ENCODE measurements around the gene PRKCE. TPM values are rescaled to one million over a fixed set of nuclear protein-coding genes. Genes with fewer than 3 reads are reported as not detected.
"Not testable (repeated sequence)": the region's sequence is repeated elsewhere in the genome, so short reads cannot be mapped to it uniquely, and the experiment has no call there.

PRKCE gene
- total RNA-seq, 4 donors from 2014 or later: 5.9 to 21.2 (median 18.5) TPM

DNA sequence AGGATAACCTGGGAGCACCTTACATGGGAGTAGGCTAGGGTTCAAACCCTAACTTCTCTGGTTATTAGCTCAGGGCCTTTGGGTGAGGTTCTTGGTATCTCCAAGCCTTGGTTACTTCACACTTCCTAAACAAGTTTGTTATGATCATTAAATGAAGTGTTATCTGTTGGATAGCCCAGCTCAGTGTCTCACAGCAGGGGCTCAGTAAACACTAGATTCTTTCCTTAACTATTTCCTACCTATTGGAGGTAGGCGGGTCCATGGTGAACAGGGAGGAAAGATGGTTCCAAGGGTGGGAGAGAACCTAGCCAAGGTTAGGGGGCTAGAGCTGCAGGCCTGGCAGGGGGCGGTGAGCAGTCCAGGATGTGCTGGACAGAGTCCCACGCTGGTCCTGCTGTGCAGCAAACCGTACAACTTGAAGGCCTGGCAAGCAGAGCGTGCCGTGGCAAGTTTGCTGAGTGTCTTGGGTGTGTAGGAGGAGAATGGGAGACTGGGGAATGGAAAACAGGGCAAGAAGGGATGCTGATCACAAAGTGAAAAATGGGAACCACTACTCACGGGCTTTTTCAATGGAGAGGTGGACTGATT lies 259.1 kb downstream of the PRKCE start:
- Histone ChIP-seq H3K27ac (no peak overlapping the region), H3K27me3 (no peaks in the 10 kb centered on the region), H3K4me3 (no peak overlapping the region), H3K36me3 (no peaks in the 10 kb centered on the region), H3K9me3 (no peaks in the 10 kb centered on the region), H3K4me1 (peaks cover 0 to 12% (median 0%) of the 10 kb centered on the region in 3 donors)
- TF ChIP-seq CTCF (IDR thresholded peaks at IDR 0.05) (no peak), POLR2AphosphoS5 (IDR thresholded peaks at IDR 0.05) (no peak), POLR2A (IDR thresholded peaks at IDR 0.05) (no peak), EP300 (IDR thresholded peaks at IDR 0.05) (no peak)
- 83 to 88% methylated on average over 3 to 7 of the region's 7 CpGs for WGBS, 2 donors (ENCODE audit: low coverage in 1 of 2)
- no peak for ATAC-seq

- H3K4me1 ChIP-seq: peaks cover 0 to 12% (median 0%) of the 10 kb centered on the region in 3 donors
- no peak overlapping the region for H3K27ac ChIP-seq
- H3K36me3 ChIP-seq: no peaks in the 10 kb centered on the region
- 100% methylated on average over 3 of the region's 3 CpGs for WGBS, 2 donors (ENCODE audit: low coverage in 1 of 2)
- TF ChIP-seq POLR2A (IDR thresholded peaks at IDR 0.05) (no peak), CTCF (IDR thresholded peaks at IDR 0.05) (no peak)
- ATAC-seq: no peak
- no peaks in the 10 kb centered on the region for H3K9me3 ChIP-seq
- no peak overlapping the region for H3K4me3 ChIP-seq
- no peaks in the 10 kb centered on the region for H3K27me3 ChIP-seq
Observed at GRCh38 chr2:45911538-45911937, 260.1 kb downstream of the PRKCE start.

DNA sequence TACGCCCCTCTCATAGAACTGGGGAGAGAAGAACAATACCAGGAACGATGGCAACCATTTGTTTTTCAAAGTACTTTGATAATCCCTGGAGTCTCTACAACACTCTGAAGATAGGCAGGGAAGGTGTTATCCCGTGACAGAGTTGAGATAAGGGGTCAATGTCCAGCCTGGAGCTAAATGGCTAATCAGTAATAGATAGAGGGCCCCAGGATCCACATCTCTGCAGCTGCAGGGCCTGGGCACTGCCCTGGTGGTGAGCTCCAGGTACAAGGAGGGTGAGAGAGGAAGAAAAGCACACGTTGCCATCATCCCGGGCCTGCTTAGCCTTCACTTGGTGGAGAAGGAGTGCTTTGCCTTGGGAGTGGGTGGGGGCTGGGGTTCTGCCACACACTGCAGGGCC lies 260.6 kb downstream of the PRKCE start:
- no peaks in the 10 kb centered on the region for H3K9me3 ChIP-seq
- 80 to 85% methylated on average over 2 to 5 of the region's 5 CpGs for WGBS, 2 donors (ENCODE audit: low coverage in 1 of 2)
- H3K4me3 ChIP-seq: no peak overlapping the region
- ATAC-seq: no peak
- TF ChIP-seq CTCF (IDR thresholded peaks at IDR 0.05): no peak
- no peak for TF ChIP-seq EP300 (IDR thresholded peaks at IDR 0.05)
- TF ChIP-seq POLR2AphosphoS5 (IDR thresholded peaks at IDR 0.05): no peak
- TF ChIP-seq POLR2A (IDR thresholded peaks at IDR 0.05): no peak
- H3K36me3 ChIP-seq: no peaks in the 10 kb centered on the region
- peaks cover 0 to 12% (median 0%) of the 10 kb centered on the region in 3 donors for H3K4me1 ChIP-seq
- no peaks in the 10 kb centered on the region for H3K27me3 ChIP-seq
- no peak overlapping the region for H3K27ac ChIP-seq

DNA sequence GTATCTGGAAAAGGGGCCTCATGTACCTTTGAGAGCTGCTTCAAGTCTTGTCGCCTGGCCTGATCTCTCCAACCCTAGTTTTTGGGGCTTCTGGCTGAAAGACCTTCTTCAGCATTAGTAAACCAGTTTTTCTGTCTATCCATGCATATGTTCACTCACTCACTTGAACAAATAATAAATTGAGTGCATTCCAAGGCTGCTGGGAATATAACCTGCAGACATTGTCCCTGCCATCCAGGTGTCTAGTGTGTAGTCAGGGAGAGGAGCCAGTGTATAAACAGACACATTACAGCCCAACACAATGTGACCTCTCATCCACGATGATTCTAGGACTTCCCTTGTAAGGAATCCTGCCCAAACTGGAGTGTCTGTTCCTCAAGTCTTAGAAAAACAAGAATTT lies 262.1 kb downstream of the PRKCE start:
- 13 to 79% methylated on average over 1 to 2 of the region's 2 CpGs for WGBS, 2 donors (ENCODE audit: low coverage in 1 of 2)
- Histone ChIP-seq H3K27ac (no peak overlapping the region), H3K27me3 (no peaks in the 10 kb centered on the region), H3K4me1 (peaks cover 0 to 12% (median 0%) of the 10 kb centered on the region in 3 donors), H3K4me3 (no peak overlapping the region), H3K36me3 (no peaks in the 10 kb centered on the region), H3K9me3 (no peaks in the 10 kb centered on the region)
- no peak for ATAC-seq
- TF ChIP-seq POLR2A (IDR thresholded peaks at IDR 0.05): no peak
- TF ChIP-seq POLR2AphosphoS5 (IDR thresholded peaks at IDR 0.05): no peak
- TF ChIP-seq CTCF (IDR thresholded peaks at IDR 0.05): no peak
- no peak for TF ChIP-seq EP300 (IDR thresholded peaks at IDR 0.05)

DNA sequence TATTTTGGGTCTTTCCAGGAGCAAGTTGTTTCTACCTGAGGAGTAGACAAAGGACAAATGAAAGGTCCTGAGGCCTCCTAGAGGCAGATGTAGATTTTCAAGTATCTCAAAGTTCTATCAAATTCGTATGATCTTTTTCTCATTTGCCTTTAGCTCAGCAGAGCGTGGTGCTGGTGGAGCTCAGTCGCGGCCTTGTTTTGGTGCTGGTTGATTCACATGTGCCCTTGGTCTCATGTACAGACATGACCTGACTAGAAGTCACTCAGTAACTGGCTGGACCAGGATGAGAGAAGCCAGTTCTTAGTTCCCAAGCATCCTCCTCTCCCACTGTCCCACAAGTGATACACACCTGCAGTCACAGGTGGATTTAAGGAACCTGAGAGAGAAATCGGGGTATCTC lies 264.0 kb downstream of the PRKCE start:
- ATAC-seq: no peak
- WGBS, 2 donors (ENCODE audit: low coverage in 1 of 2): 93 to 95% methylated on average over 3 to 4 of the region's 5 CpGs
- Histone ChIP-seq H3K4me3 (no peak overlapping the region), H3K36me3 (no peaks in the 10 kb centered on the region), H3K4me1 (peaks cover 0 to 14% (median 0%) of the 10 kb centered on the region in 3 donors), H3K27me3 (no peaks in the 10 kb centered on the region), H3K27ac (no peak overlapping the region), H3K9me3 (no peaks in the 10 kb centered on the region)
- TF ChIP-seq EP300 (IDR thresholded peaks at IDR 0.05) (no peak), POLR2AphosphoS5 (IDR thresholded peaks at IDR 0.05) (no peak), POLR2A (IDR thresholded peaks at IDR 0.05) (no peak), CTCF (IDR thresholded peaks at IDR 0.05) (no peak)

- not testable (repeated sequence) for H3K9me3 ChIP-seq, H3K36me3 ChIP-seq, ATAC-seq, H3K27me3 ChIP-seq, H3K27ac ChIP-seq, H3K4me3 ChIP-seq
- WGBS, 2 donors (ENCODE audit: low coverage in 1 of 2): no CpG with 5 or more reads among the region's 49 CpGs
- peaks cover 0 to 21% (median 0%) of the 10 kb centered on the region in 3 donors for H3K4me1 ChIP-seq
Observed at GRCh38 chr2:45917561-45918176, 266.2 kb downstream of the PRKCE start.
